ENCODE measurements around the gene SSBP1.

Gene SSBP1

DNA sequence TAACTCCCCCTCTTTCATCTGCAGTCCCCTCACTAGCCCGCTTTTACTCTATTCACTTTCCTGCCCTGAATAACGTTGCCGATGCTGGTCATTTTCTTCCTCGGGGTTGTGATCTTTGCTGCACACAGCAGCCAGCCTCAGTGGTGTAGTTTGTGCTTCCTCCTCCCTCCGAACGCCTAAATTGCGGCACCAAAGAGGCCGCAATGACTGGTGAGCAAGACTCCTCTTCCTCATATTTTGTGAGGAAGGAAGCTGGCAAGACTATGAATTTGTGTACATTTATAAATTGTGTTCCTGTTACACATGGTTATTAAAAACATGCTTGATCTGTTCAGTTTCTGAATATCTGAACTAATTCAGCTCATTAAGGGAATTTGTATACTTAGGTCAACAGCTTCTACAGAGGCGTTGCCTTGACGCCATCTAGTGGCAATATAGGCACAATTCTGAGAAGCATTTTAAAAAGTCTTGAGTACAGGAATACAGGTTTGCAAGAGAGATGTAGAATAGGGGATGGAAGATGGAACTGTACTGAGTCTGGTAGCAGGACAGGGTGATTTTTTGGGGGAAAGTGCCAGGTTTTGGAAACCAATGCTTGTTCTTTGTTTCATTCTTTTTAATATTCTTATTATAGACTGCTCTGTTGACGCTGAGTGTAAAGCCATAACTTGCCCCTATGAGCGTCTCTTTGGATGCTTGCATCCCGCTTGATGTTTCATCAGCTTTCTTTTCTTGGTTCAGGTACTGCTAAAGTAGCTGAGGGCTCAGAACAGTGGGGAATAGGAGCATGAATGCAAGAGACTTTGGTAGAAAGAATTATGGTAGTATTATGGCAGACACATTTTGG, 47.8 kb downstream of the SSBP1 start:
- peak; percentile 40 to 61 for DNase-seq

DNA sequence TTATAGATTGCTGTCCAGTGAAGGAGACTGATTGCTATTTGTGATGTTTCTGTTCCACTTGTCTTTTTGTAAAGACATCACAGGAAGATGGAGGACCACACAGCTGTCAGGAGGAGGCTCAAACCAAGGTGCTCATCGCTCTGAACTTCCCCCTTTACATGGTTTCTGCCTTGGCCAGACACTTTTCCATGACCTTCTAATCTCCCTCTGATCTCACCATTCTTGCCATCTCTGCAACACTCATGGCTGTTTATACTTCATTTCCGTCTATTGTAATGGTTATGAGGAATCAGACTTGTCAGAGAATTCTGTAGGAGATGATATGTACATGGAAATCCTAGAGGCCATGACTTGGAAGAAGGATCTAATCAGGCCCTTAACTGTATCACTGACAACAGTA, 50.1 kb downstream of the SSBP1 start:
- DNase-seq = no peak

DNA sequence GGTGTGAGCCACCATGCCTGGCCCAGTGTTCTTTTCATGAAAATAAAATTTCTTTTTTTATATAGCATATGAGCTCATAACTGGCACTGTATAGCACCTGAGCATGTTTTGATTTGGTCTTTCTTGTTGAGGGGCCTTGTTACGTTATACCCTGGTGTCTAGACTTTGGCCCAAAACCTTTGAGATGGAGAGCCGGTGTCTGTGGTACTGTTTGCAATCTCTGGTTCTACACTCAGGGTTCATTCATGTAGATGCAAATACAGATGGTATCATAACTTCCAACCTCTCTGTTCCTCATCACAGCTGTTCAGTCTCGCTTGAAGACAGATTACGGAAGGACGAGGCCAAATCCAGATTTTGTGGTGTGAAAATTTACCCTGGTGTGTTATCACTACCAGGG, 51.8 kb downstream of the SSBP1 start, which contains the start of gene TAS2R5:
TSS of gene TAS2R5 (plus strand) at position 301 of the 400 bp plus-strand sequence. CDS start 145 bp downstream, outside the sequence.
- DNase-seq = no peak

DNA sequence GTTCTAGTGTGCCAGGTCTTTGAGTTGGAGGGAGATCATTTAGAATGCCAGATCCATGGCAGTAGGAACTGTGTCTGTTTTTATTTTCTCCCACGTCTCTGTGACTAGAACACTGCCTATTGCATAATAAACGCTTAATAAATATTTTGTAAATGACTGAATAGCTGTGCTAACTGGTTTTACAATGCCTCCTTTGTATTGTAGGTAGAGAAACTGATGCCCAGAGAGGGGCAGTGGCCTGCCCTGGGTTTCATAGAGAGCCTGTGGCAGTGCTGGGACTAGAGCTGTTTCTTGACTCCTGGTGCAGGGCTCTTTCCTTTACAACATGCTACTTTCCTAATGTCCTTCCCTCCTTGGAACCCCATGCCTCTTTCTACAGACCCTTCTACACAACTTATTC, 54.4 kb downstream of the SSBP1 start:
- DNase-seq = no peak

Measured in inflammatory macrophage treated with lipopolysaccharide for 1 hour (primary cell).